Gastroesophageal sphincter (tissue), 4 donors: Measurements from ENCODE around the gene TRIO. TPM values are rescaled to one million over a fixed set of nuclear protein-coding genes. Genes with fewer than 3 reads are reported as not detected.

Experiments used
- ATAC-seq: fragments of 150-250 bp; one replicate; pipeline ENCODE4 v1.9.1; 2016; ENCODE audit warnings: mild to moderate bottlenecking, moderate library complexity
- H3K27ac ChIP-seq, 4 donors: fragments of 200-600 bp; sonication (generic) in 3 of 4; 1 replicate in 3 of 4; 2 replicates in 1 of 4; pipeline ENCODE4 v1.5.1; 2016 to 2019
- H3K27me3 ChIP-seq: fragments of 200-600 bp; sonication (generic); one replicate; pipeline ENCODE4 v1.5.1; 2019
- H3K36me3 ChIP-seq, 2 donors: fragments of 200-600 bp; sonication (generic); one replicate each; pipeline ENCODE4 v1.5.1; 2019; ENCODE audit warnings: control low read depth in 1 of 2
- H3K4me1 ChIP-seq, 3 donors: fragments of 200-600 bp; sonication (generic); 1 replicate in 2 of 3; 2 replicates in 1 of 3; pipeline ENCODE4 v1.5.1; 2016 to 2019; ENCODE audit warnings: control low read depth in 2 of 3
- H3K4me3 ChIP-seq, 2 donors: fragments of 200-600 bp; sonication (generic); one replicate each; pipeline ENCODE4 v1.5.1; 2019; ENCODE audit warnings: mild to moderate bottlenecking in 1 of 2, moderate library complexity in 1 of 2
- H3K9me3 ChIP-seq, 3 donors: fragments of 200-600 bp; sonication (generic); one replicate each; pipeline ENCODE4 v1.5.1; 2017 to 2019; ENCODE audit warnings: control low read depth in 2 of 3
- EP300 ChIP-seq: sonication (generic); formaldehyde crosslinking; IDR thresholded peaks from one replicate; pipeline ENCODE4 v1.6.1; 2017; ENCODE audit warnings: antibody characterized with exemption, mild to moderate bottlenecking
- POLR2A ChIP-seq, 2 donors: fragments of 450-650 bp; IDR thresholded peaks; one replicate each; pipeline ENCODE4 v1.6.1; 2017; ENCODE audit warnings: antibody characterized with exemption in 2 of 2, mild to moderate bottlenecking in 2 of 2, moderate library complexity in 1 of 2
- POLR2AphosphoS5 ChIP-seq: sonication (generic); formaldehyde crosslinking; IDR thresholded peaks from one replicate; pipeline ENCODE4 v1.6.1; 2017; ENCODE audit warnings: antibody characterized with exemption
- WGBS, 2 donors: methylation state at CpG; one replicate each; pipeline ENCODE4 v1.1.5; 2018; ENCODE audit warnings: low coverage in 1 of 2; 5-methylcytosine and 5-hydroxymethylcytosine counted together
- total RNA-seq, 4 donors: library from RNA; depleted of rRNA; stranded (reverse); fragments of >200 nt; gene quantifications; one replicate each; pipeline ENCODE4 v1.1.0, GENCODE V29; 2016
- TF ChIP-seq, protein P1 (sequence below), 4 experiments: fragments of 200-600 bp in 2 of 4; fragments of 450-650 bp in 2 of 4; sonication (generic) in 1 of 4; IDR thresholded peaks; one replicate each; pipeline ENCODE4 v1.5.1; 2017 to 2019; ENCODE audit warnings: antibody characterized with exemption in 4 of 4, mild to moderate bottlenecking in 2 of 4, moderate library complexity in 2 of 4

TRIO gene
- total RNA-seq, 4 donors from 2014 or later: 69.2 to 257 (median 172) TPM

DNA sequence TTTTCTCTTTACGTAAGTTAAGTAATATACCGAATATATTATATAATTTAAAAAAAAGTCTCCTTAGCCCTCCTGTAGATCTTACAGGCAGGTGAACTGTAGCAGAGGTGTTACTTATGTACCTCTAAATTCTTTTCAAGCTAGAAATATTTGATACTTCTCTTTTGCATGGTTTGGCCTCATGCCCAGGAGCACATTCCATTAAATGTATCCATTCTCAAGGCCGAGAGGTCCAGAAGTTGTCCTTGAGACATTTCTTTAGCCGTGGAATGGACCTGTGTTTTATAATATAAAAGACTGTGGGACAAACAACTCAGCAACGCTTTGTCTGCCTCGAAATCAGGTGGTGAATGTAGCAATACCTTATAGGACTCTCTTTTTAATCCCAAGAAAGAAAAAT is 184.5 kb downstream of the TRIO start:
- Histone ChIP-seq H3K36me3 (peaks cover 0 to 43% of the 10 kb centered on the region in 2 donors), H3K4me3 (no peak overlapping the region), H3K4me1 (peaks cover 0 to 31% (median 0%) of the 10 kb centered on the region in 3 donors), H3K27me3 (no peaks in the 10 kb centered on the region), H3K27ac (no peak overlapping the region), H3K9me3 (no peaks in the 10 kb centered on the region)
- no peak for ATAC-seq
- no peak for TF ChIP-seq EP300
- TF ChIP-seq POLR2A (IDR thresholded peaks at IDR 0.05): no peak
- no peak for TF ChIP-seq POLR2AphosphoS5
- TF ChIP-seq, protein P1, sequence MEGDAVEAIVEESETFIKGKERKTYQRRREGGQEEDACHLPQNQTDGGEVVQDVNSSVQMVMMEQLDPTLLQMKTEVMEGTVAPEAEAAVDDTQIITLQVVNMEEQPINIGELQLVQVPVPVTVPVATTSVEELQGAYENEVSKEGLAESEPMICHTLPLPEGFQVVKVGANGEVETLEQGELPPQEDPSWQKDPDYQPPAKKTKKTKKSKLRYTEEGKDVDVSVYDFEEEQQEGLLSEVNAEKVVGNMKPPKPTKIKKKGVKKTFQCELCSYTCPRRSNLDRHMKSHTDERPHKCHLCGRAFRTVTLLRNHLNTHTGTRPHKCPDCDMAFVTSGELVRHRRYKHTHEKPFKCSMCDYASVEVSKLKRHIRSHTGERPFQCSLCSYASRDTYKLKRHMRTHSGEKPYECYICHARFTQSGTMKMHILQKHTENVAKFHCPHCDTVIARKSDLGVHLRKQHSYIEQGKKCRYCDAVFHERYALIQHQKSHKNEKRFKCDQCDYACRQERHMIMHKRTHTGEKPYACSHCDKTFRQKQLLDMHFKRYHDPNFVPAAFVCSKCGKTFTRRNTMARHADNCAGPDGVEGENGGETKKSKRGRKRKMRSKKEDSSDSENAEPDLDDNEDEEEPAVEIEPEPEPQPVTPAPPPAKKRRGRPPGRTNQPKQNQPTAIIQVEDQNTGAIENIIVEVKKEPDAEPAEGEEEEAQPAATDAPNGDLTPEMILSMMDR (IDR thresholded peaks at IDR 0.05): no peak
- 70 to 84% methylated on average over 3 to 6 of the region's 6 CpGs for WGBS, 2 donors

DNA sequence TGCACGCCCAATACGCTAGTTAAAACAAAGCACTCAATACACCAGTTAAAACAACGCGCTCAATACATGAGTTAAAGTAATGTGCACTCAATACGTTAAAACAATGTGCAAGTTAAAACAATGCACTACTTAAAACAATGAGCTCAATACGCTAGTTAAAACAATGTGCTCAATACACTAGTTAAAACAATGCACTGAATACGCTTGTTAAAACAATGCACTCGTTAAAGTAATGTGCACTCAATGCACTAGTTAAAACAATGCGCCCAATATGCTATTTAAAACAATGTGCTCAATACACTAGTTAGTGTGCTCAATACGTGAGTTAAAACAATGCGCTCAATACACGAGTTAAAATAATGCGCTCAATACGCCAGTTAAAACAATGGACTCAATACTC is 185.0 kb downstream of the TRIO start:
- no peak overlapping the region for H3K4me3 ChIP-seq
- 90 to 93% methylated on average over 13 to 14 of the region's 14 CpGs for WGBS, 2 donors
- H3K27me3 ChIP-seq: no peaks in the 10 kb centered on the region
- H3K9me3 ChIP-seq: no peaks in the 10 kb centered on the region
- no peak for ATAC-seq
- H3K4me1 ChIP-seq: peaks cover 0 to 36% (median 0%) of the 10 kb centered on the region in 3 donors
- H3K36me3 ChIP-seq: peaks cover 0 to 43% of the 10 kb centered on the region in 2 donors
- H3K27ac ChIP-seq: no peak overlapping the region
- TF ChIP-seq POLR2A (IDR thresholded peaks at IDR 0.05) (no peak), POLR2AphosphoS5 (no peak), EP300 (no peak)
- TF ChIP-seq, protein P1 (IDR thresholded peaks at IDR 0.05): no peak

DNA sequence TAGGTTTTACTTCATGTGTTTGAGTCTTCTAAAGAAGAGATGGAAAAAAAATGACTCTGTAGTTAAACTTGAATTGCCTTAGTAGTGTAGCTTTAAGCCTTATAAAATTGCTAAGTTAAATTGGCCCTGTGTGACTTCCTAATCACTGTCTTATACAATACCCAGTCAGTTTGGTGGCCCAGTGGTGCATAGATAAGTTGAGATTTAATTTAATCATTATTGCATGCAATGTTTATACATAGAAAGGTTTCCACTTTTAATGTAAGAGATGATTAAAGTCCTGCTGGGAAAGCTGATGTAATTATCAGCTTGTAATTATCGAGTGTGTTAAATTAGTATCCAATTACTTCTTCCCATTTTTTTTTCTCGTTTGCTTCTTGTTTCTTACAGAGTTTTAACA is 187.1 kb downstream of the TRIO start:
- H3K4me1 ChIP-seq: peaks cover 0 to 57% (median 0%) of the 10 kb centered on the region in 3 donors
- WGBS, 2 donors: 61 to 100% methylated on average over 1 to 2 of the region's 2 CpGs
- H3K4me3 ChIP-seq: no peak overlapping the region
- no peak for ATAC-seq
- H3K36me3 ChIP-seq: peaks cover 0 to 49% of the 10 kb centered on the region in 2 donors
- TF ChIP-seq POLR2AphosphoS5: no peak
- H3K27me3 ChIP-seq: no peaks in the 10 kb centered on the region
- no peak overlapping the region for H3K27ac ChIP-seq
- no peaks in the 10 kb centered on the region for H3K9me3 ChIP-seq

DNA sequence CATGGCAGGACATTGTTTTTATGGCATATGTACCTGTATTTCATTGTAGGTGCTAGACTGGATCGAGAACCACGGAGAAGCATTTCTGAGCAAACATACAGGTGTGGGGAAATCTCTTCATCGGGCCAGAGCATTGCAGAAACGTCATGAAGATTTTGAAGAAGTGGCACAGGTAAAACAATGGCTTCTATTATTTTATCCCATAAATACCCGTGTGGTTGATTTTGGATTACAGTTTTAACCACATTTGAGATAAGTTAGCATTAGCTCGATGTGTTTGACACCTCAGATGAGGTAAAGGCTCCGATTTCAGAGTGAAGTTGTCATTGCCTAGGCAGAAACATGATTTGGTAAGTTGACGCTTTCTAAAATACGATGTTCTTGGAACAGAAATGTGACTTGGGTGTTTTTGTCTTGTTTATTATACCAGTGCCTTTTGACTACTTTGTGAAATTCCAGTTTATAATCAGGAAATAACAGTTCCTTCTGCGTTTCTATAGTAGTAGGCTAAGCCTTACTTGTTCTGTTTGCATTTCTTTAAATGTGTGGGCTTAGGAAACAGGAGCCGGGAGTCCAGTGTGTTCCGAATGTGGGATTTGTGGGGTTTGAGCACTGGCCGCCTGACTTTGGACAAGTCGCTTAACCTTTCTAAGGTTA is 187.7 kb downstream of the TRIO start:
- Histone ChIP-seq H3K27me3 (no peaks in the 10 kb centered on the region), H3K4me1 (peaks cover 0 to 53% (median 0%) of the 10 kb centered on the region in 3 donors), H3K9me3 (no peaks in the 10 kb centered on the region), H3K4me3 (no peak overlapping the region), H3K27ac (no peak overlapping the region), H3K36me3 (peaks cover 0 to 49% of the 10 kb centered on the region in 2 donors)
- no peak for ATAC-seq
- TF ChIP-seq, protein P1 (IDR thresholded peaks at IDR 0.05): no peak
- TF ChIP-seq EP300 (no peak), POLR2AphosphoS5 (no peak), POLR2A (IDR thresholded peaks at IDR 0.05) (no peak)
- WGBS, 2 donors: 83 to 84% methylated on average over 14 of the region's 14 CpGs

DNA sequence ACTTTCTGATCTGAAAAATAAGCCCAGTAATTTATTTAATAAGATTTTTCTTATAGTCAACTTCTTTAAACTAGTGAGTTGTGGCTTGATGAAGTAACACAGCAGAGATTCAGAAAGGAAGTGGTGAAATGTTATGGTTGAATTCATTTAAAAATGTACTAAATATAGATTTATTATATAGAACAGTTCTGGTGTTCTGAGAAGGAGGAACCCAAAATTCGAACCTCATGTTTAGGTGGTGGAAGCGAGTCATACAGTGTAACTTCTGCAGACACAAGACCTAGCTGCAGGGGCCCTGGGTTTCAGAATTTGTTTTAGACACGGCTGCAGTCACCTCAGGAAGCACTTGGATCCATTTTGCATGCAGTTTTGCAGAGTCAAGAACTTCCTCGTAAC is 188.2 kb downstream of the TRIO start:
- Histone ChIP-seq H3K9me3 (no peaks in the 10 kb centered on the region), H3K27ac (no peak overlapping the region), H3K27me3 (no peaks in the 10 kb centered on the region), H3K4me1 (peaks cover 0 to 48% (median 0%) of the 10 kb centered on the region in 3 donors), H3K4me3 (no peak overlapping the region), H3K36me3 (peaks cover 0 to 53% of the 10 kb centered on the region in 2 donors)
- TF ChIP-seq POLR2AphosphoS5: no peak
- no peak for TF ChIP-seq POLR2A (IDR thresholded peaks at IDR 0.05)
- TF ChIP-seq EP300: no peak
- TF ChIP-seq, protein P1 (IDR thresholded peaks at IDR 0.05): no peak
- WGBS, 2 donors: 69 to 80% methylated on average over 3 to 4 of the region's 4 CpGs
- ATAC-seq: no peak
